ENCODE results near the gene TNFAIP8.

- TF ChIP-seq CTCF (IDR thresholded peaks at IDR 0.05; ENCODE audit: insufficient read depth, low read depth, low read length) (no peak), EZH2 (IDR thresholded peaks at IDR 0.05; ENCODE audit: insufficient read depth, low read length) (no peak)
Observed at GRCh38 chr5:119330367-119331183, 25.2 kb upstream of the TNFAIP8 start.
